ENCODE results near the gene ESPNL.

Gene ESPNL

GRCh38 chr2:238067939-238068338, 32.2 kb upstream of the ESPNL start:
- H3K27me3 ChIP-seq (ENCODE audit: control insufficient read depth, insufficient read depth, low read length), result no peaks in the 10 kb centered on the region
- H3K4me3 ChIP-seq (ENCODE audit: low read depth, low read length), result no peak overlapping the region
- peaks cover 9% of the 10 kb centered on the region for H3K4me1 ChIP-seq
- H3K36me3 ChIP-seq (ENCODE audit: control insufficient read depth, insufficient read depth, low read length), result no peaks in the 10 kb centered on the region
- no peak overlapping the region for H3K27ac ChIP-seq
- no peak overlapping the region for H3K4me2 ChIP-seq (ENCODE audit: low read length)
- no peak for TF ChIP-seq CTCF (IDR thresholded peaks at IDR 0.05)
- H3K79me2 ChIP-seq, result no peaks in the 10 kb centered on the region
- H3K9me3 ChIP-seq (ENCODE audit: control insufficient read depth, low read length), result no peaks in the 10 kb centered on the region
- H2AFZ ChIP-seq, result no peak overlapping the region
- H3K9ac ChIP-seq, result no peak overlapping the region

- no peaks in the 10 kb centered on the region for H3K36me3 ChIP-seq (ENCODE audit: control insufficient read depth, insufficient read depth, low read length)
- no peak overlapping the region for H3K4me2 ChIP-seq (ENCODE audit: low read length)
- TF ChIP-seq CTCF (IDR thresholded peaks at IDR 0.05), result no peak
- H3K79me2 ChIP-seq, result no peaks in the 10 kb centered on the region
- H3K4me3 ChIP-seq (ENCODE audit: low read depth, low read length), result no peak overlapping the region
- H3K4me1 ChIP-seq, result peaks cover 4% of the 10 kb centered on the region
- no peak overlapping the region for H3K27ac ChIP-seq
- no peaks in the 10 kb centered on the region for H3K9me3 ChIP-seq (ENCODE audit: control insufficient read depth, low read length)
- H2AFZ ChIP-seq, result no peak overlapping the region
- H3K9ac ChIP-seq, result no peak overlapping the region
- H3K27me3 ChIP-seq (ENCODE audit: control insufficient read depth, insufficient read depth, low read length), result no peaks in the 10 kb centered on the region
Measured at GRCh38 chr2:238069021-238069709, 31.0 kb upstream of the ESPNL start.

- H3K27ac ChIP-seq, result no peak overlapping the region
- H3K79me2 ChIP-seq, result no peaks in the 10 kb centered on the region
- no peak overlapping the region for H3K9ac ChIP-seq
- H3K9me3 ChIP-seq (ENCODE audit: control insufficient read depth, low read length), result no peaks in the 10 kb centered on the region
- H3K36me3 ChIP-seq (ENCODE audit: control insufficient read depth, insufficient read depth, low read length), result no peaks in the 10 kb centered on the region
- no peak overlapping the region for H3K4me2 ChIP-seq (ENCODE audit: low read length)
- H2AFZ ChIP-seq, result no peak overlapping the region
- no peaks in the 10 kb centered on the region for H3K27me3 ChIP-seq (ENCODE audit: control insufficient read depth, insufficient read depth, low read length)
- H3K4me3 ChIP-seq (ENCODE audit: low read depth, low read length), result no peak overlapping the region
- no peak for TF ChIP-seq CTCF (IDR thresholded peaks at IDR 0.05)
- H3K4me1 ChIP-seq, result no peaks in the 10 kb centered on the region
Measured at GRCh38 chr2:238069877-238070276, 30.3 kb upstream of the ESPNL start.

- H3K4me3 ChIP-seq (ENCODE audit: low read depth, low read length), result no peak overlapping the region
Measured at GRCh38 chr2:238075397-238075796, 24.7 kb upstream of the ESPNL start.

More at GRCh38 chr2:238075397-238075796, 24.7 kb upstream of the ESPNL start:
- no peak for TF ChIP-seq CTCF (IDR thresholded peaks at IDR 0.05)
- H3K36me3 ChIP-seq (ENCODE audit: control insufficient read depth, insufficient read depth, low read length), result no peaks in the 10 kb centered on the region
- no peaks in the 10 kb centered on the region for H3K9me3 ChIP-seq (ENCODE audit: control insufficient read depth, low read length)
- H3K27ac ChIP-seq, result no peak overlapping the region
- H3K27me3 ChIP-seq (ENCODE audit: control insufficient read depth, insufficient read depth, low read length), result no peaks in the 10 kb centered on the region
- H2AFZ ChIP-seq, result no peak overlapping the region
- H3K4me1 ChIP-seq, result no peaks in the 10 kb centered on the region
- H3K9ac ChIP-seq, result no peak overlapping the region
- no peak overlapping the region for H3K4me2 ChIP-seq (ENCODE audit: low read length)
- H3K79me2 ChIP-seq, result no peaks in the 10 kb centered on the region

All from parathyroid adenoma (tissue), 2 donors.